Endodermal cell (in vitro differentiated cells): Measurements from ENCODE around the gene CAP1. TPM values are rescaled to one million over a fixed set of nuclear protein-coding genes. Genes with fewer than 3 reads are reported as not detected.

Source experiments
- DNase-seq: peaks from one replicate; pipeline ENCODE4 v3.0.0-alpha.2; 2017
- H3K27ac ChIP-seq: 2 replicates; pipeline ENCODE4 v1.5.1; 2013; ENCODE audit warnings: mild to moderate bottlenecking, low read depth, low read length, moderate library complexity
- H3K27me3 ChIP-seq: 2 replicates; pipeline ENCODE4 v1.6.1; 2013; ENCODE audit warnings: mild to moderate bottlenecking, low read length, moderate library complexity; ENCODE audit not compliant: insufficient read depth, control insufficient read depth, poor library complexity, severe bottlenecking
- H3K36me3 ChIP-seq: 2 replicates; pipeline ENCODE4 v1.7.0; 2013; ENCODE audit warnings: mild to moderate bottlenecking, low read length, moderate library complexity; ENCODE audit not compliant: control insufficient read depth, insufficient read depth
- H3K4me1 ChIP-seq: one replicate; pipeline ENCODE4 v1.7.0; 2013; ENCODE audit warnings: low read length; ENCODE audit not compliant: control insufficient read depth, insufficient read depth
- H3K4me3 ChIP-seq: 2 replicates; pipeline ENCODE4 v1.5.1; 2013; ENCODE audit warnings: mild to moderate bottlenecking, low read length, moderate library complexity
- H3K9ac ChIP-seq: 2 replicates; pipeline ENCODE4 v1.6.1; 2013; ENCODE audit warnings: mild to moderate bottlenecking, low read length, moderate library complexity; ENCODE audit not compliant: poor library complexity, severe bottlenecking; ENCODE audit errors: extremely low read depth
- H3K9me3 ChIP-seq: 2 replicates; pipeline ENCODE4 v1.6.1; 2013; ENCODE audit warnings: mild to moderate bottlenecking, low read length, moderate library complexity; ENCODE audit not compliant: control insufficient read depth
- H3K27ac Mint-ChIP-seq: 2 replicates; pipeline ENCODE4 v1.8.0; 2020; ENCODE audit warnings: mixed read lengths
- H3K27me3 Mint-ChIP-seq: 2 replicates; pipeline ENCODE4 v1.8.0; 2021; ENCODE audit warnings: mild to moderate bottlenecking, mixed read lengths; ENCODE audit not compliant: insufficient read depth
- H3K36me3 Mint-ChIP-seq: 2 replicates; pipeline ENCODE4 v1.8.0; 2020; ENCODE audit warnings: low read depth, mixed read lengths
- H3K4me1 Mint-ChIP-seq: 2 replicates; pipeline ENCODE4 v1.8.0; 2020; ENCODE audit warnings: mixed read lengths
- H3K4me3 Mint-ChIP-seq: 2 replicates; pipeline ENCODE4 v1.8.0; 2020; ENCODE audit warnings: mild to moderate bottlenecking, moderate library complexity, mixed read lengths
- H3K9me3 Mint-ChIP-seq: 2 replicates; pipeline ENCODE4 v1.8.0; 2020; ENCODE audit warnings: mild to moderate bottlenecking, mixed read lengths
- WGBS, 2 experiments: methylation state at CpG; one replicate each; pipeline versions ENCODE4 v1.1.5 to v1.1.7; 2013; ENCODE audit warnings: missing lambda C conversion rate in 2 of 2, mixed read lengths in 1 of 2; ENCODE audit not compliant: insufficient coverage in 1 of 2, insufficient read length in 1 of 2; 5-methylcytosine and 5-hydroxymethylcytosine counted together
- total RNA-seq, 2 donors: library from RNA; stranded (reverse); fragmentation: NEBNext Ultra II Directional in 1 of 2; extraction: Animal tissue kit (Norgen Biotek cat#: 25700) in 1 of 2; gene quantifications; 2 replicates in 1 of 2; 3 replicates in 1 of 2; pipeline ENCODE4 v1.2.1, GENCODE V29; 2021
- TF ChIP-seq, protein P1 (sequence below): fragments of 200-600 bp; sonication (generic); conservative IDR thresholded peaks from 2 replicates; pipeline ENCODE4 v1.5.0; 2021; ENCODE audit warnings: antibody characterized with exemption, mild to moderate bottlenecking

CAP1 gene
- total RNA-seq, 2 donors from 2014 or later = 260 to 287 TPM

DNA sequence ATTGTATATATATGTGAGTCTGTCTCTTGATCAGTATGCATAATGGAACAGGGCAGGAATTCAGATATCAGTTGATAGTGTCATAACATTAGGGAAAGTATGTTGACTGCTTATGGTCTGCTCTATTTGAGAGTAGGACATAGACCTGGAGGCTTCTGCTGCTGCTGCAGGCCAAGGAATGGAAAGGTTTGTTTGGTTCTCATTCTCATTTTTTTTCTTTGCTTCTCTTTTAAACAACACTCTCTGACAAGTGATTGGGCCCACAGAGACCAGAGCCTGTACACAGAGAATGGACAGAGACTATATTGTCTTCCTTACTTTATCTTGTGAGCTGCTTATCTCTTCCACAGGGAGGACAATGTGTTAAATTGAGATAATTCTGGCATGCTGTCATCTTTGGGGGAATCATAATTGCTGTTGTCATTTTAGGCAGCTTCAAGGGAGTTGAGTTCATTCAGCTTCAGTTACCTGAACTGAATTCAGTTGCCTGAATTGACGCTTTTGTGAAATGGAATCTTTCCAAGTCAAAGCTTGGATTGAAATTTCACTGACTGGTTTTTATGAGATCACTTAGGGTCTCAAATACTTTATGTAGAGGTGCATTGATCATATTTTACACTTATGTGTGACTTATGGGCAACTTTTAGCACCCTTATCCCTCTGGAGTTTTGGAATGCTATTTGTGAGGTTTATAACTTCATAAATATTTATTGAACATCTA, 16.9 kb downstream of the CAP1 start:
- no peaks in the 10 kb centered on the region for H3K27me3 ChIP-seq
- no peak for DNase-seq
- Mint-ChIP-seq H3K4me3 (no peak overlapping the region), H3K27ac (no peak overlapping the region), H3K9me3 (no peaks in the 10 kb centered on the region), H3K27me3 (no peaks in the 10 kb centered on the region), H3K36me3 (peaks cover 51% of the 10 kb centered on the region), H3K4me1 (peaks cover 26% of the 10 kb centered on the region)
- H3K27ac ChIP-seq = no peak overlapping the region
- peaks cover 71% of the 10 kb centered on the region for H3K36me3 ChIP-seq
- TF ChIP-seq, protein P1, sequence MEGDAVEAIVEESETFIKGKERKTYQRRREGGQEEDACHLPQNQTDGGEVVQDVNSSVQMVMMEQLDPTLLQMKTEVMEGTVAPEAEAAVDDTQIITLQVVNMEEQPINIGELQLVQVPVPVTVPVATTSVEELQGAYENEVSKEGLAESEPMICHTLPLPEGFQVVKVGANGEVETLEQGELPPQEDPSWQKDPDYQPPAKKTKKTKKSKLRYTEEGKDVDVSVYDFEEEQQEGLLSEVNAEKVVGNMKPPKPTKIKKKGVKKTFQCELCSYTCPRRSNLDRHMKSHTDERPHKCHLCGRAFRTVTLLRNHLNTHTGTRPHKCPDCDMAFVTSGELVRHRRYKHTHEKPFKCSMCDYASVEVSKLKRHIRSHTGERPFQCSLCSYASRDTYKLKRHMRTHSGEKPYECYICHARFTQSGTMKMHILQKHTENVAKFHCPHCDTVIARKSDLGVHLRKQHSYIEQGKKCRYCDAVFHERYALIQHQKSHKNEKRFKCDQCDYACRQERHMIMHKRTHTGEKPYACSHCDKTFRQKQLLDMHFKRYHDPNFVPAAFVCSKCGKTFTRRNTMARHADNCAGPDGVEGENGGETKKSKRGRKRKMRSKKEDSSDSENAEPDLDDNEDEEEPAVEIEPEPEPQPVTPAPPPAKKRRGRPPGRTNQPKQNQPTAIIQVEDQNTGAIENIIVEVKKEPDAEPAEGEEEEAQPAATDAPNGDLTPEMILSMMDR = no peak
- H3K4me3 ChIP-seq = peak overlapping the region; percentile 51
- H3K9ac ChIP-seq = no peak overlapping the region
- WGBS, 2 experiments = 94 to 100% methylated on average over 1 of the region's 1 CpG
- peaks cover 6% of the 10 kb centered on the region for H3K4me1 ChIP-seq
- H3K9me3 ChIP-seq = no peaks in the 10 kb centered on the region

DNA sequence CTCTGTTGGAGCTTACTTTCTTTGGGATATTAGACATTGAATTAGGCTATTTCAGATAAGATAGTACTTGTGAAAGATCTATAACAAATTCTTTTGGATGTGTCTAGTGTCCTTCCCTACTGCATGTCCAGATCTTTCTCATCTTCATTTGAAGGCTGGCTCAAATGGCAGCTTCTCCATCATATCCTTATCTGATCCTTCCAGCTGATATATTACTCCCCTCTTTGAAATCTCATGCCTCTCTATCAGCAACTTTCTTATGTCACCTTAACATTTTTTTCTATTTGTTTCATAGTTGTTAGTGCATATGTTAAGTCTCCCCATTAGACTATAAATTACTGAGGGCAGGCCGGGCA, 17.5 kb downstream of the CAP1 start:
- Histone ChIP-seq H3K9ac (no peak overlapping the region), H3K36me3 (peaks cover 75% of the 10 kb centered on the region), H3K4me3 (no peak overlapping the region), H3K27me3 (no peaks in the 10 kb centered on the region), H3K9me3 (no peaks in the 10 kb centered on the region), H3K4me1 (peaks cover 6% of the 10 kb centered on the region), H3K27ac (no peak overlapping the region)
- Mint-ChIP-seq H3K9me3 (no peaks in the 10 kb centered on the region), H3K27me3 (no peaks in the 10 kb centered on the region), H3K4me3 (no peak overlapping the region), H3K27ac (no peak overlapping the region), H3K4me1 (peaks cover 26% of the 10 kb centered on the region), H3K36me3 (peaks cover 52% of the 10 kb centered on the region)
- no peak for DNase-seq
- WGBS, 2 experiments = 91% methylated on average over 1 of the region's 1 CpG; no CpG with 5 or more reads in 1 of the 2 experiments
- TF ChIP-seq, protein P1 = no peak

DNA sequence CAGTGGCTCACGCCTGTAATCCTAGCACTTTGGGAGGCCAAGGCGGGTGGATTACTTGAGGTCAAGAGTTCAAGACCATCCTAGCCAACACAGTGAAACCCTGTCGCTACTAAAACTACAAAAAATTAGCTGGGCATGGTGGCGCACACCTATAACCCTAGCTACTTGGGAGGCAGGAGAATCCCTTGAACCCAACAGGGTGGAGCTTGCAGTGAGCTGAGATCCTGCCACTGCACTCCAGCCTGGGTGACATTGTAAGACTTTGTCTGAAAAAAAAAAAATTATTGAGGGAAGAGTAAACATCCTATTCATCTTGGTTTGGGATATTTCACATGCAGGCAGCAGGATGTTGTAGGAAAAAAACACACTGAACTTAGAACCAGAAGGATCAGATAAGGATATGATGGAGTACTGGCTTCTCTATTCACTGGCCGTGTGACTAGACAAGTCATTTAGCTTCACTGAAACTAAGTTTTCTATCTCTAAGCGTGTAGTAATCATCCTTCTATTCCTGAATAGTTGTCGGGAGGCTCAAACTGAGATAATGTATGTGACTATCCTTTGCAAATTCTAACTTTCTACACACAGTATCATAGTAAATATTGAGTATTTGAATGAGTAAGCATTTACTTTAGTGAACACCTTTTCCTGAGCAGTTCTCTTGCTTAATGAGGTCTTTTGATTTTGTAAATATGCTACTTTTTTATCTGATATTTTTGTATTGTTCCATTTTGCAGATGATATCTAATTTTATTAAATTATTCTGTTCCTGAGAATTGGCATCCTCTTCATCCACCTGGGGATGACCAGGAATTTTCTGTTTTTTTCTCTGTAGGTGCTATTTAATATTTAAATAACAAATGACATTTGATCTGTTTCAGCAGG, 18.2 kb downstream of the CAP1 start:
- WGBS, 2 experiments = 95 to 100% methylated on average over 2 to 7 of the region's 7 CpGs
- peak overlapping the region; percentile 79 for H3K27ac Mint-ChIP-seq

More for the DNA sequence above, 18.2 kb downstream of the CAP1 start:
- Histone ChIP-seq H3K27ac (no peak overlapping the region), H3K4me1 (peaks cover 6% of the 10 kb centered on the region), H3K27me3 (no peaks in the 10 kb centered on the region), H3K4me3 (no peak overlapping the region), H3K9me3 (no peaks in the 10 kb centered on the region), H3K9ac (no peak overlapping the region), H3K36me3 (peaks cover 77% of the 10 kb centered on the region)
- Mint-ChIP-seq H3K4me3 (no peak overlapping the region), H3K36me3 (peaks cover 58% of the 10 kb centered on the region), H3K27me3 (no peaks in the 10 kb centered on the region), H3K9me3 (no peaks in the 10 kb centered on the region), H3K4me1 (peaks cover 26% of the 10 kb centered on the region)
- DNase-seq = no peak
- TF ChIP-seq, protein P1 = no peak
